ENCODE data around the gene ACE2.

Gene ACE2

DNA sequence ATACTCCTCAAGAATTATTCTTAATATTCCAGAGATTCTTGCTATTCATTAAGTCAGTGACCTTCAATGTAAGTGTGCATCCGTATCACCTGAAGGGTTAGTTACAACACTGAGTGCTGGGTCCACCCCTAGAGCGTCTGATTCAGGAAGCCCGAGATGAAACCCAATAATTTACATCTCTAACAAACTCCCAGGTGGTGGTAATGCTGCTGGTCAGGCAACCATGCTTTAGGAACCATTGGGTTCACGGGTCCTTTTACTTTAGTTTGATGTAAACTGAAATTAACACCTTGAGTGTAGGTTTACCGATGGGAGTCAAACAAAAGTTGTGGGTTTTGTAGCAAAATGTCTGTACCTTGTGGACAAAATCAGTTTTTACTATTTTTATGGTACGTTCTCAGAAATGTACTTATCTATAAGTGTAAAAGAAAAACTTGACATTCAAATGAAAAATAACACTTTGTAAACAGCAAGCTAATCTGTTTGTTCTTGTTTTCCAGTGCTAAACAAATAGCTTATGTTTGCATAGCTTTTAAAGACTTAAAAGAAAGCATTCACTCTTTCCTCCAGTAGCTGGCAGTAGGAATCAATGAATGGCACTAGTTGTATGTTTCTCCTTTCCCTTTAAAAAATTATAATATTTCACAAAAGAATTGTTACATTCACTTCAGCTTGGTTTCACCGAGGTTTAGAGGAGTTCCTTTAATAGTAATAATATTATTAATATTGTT lies 32.7 kb downstream of the ACE2 start:
- Histone ChIP-seq H3K4me1 (ENCODE audit: low read length) (no peaks in the 10 kb centered on the region), H3K36me3 (replicated peaks; ENCODE audit: low read depth, low read length) (no peaks in the 10 kb centered on the region), H3K27me3 (ENCODE audit: low read depth, low read length) (peaks cover 8% of the 10 kb centered on the region; the same call in 1 of the 2 replicates), H4K20me1 (ENCODE audit: insufficient read depth, low read length) (no peaks in the 10 kb centered on the region), H3K9ac (ENCODE audit: low read length) (no peak overlapping the region), H3K9me3 (ENCODE audit: insufficient read depth, low read length) (no peaks in the 10 kb centered on the region), H3K4me2 (ENCODE audit: low read length) (no peak overlapping the region; the same call in 1 of the 2 replicates), H3K4me3 (ENCODE audit: low read length) (no peak overlapping the region), H2AFZ (ENCODE audit: low read depth, low read length) (no peak overlapping the region), H3K79me2 (ENCODE audit: low read length) (no peaks in the 10 kb centered on the region), H3K27ac (ENCODE audit: low read length) (no peak overlapping the region)
- TF ChIP-seq EZH2phosphoT487 (IDR thresholded peaks at IDR 0.05; ENCODE audit: low read depth), result no peak
- TF ChIP-seq, protein P1, sequence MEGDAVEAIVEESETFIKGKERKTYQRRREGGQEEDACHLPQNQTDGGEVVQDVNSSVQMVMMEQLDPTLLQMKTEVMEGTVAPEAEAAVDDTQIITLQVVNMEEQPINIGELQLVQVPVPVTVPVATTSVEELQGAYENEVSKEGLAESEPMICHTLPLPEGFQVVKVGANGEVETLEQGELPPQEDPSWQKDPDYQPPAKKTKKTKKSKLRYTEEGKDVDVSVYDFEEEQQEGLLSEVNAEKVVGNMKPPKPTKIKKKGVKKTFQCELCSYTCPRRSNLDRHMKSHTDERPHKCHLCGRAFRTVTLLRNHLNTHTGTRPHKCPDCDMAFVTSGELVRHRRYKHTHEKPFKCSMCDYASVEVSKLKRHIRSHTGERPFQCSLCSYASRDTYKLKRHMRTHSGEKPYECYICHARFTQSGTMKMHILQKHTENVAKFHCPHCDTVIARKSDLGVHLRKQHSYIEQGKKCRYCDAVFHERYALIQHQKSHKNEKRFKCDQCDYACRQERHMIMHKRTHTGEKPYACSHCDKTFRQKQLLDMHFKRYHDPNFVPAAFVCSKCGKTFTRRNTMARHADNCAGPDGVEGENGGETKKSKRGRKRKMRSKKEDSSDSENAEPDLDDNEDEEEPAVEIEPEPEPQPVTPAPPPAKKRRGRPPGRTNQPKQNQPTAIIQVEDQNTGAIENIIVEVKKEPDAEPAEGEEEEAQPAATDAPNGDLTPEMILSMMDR (IDR thresholded peaks at IDR 0.05; ENCODE audit: low read depth, low read length), result peak; percentile 31; the same call in 1 of the 2 replicates

DNA sequence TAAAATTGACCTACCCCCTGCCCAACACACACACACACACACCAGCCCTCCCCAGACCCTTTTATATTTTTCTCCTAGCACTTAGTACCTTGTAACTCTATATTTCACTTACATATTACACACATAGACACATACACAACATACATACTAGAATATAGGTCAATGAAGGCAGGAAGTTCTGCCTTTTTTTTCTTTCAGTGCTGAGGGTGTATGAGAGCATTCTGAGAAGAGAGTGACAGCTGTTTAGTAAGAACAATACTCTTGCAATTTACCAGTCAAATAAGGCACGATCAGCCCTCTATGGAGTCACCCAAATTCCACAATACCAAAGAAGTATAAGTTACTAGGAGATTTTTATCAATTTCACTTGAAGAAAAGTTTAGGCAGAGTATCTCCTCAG lies 33.5 kb downstream of the ACE2 start:
- Histone ChIP-seq H3K9ac (ENCODE audit: low read length) (no peak overlapping the region), H3K4me3 (ENCODE audit: low read length) (no peak overlapping the region), H3K4me2 (ENCODE audit: low read length) (no peak overlapping the region), H3K27me3 (ENCODE audit: low read depth, low read length) (peaks cover 8% of the 10 kb centered on the region; the same call in 1 of the 2 replicates), H4K20me1 (ENCODE audit: insufficient read depth, low read length) (no peaks in the 10 kb centered on the region), H3K9me3 (ENCODE audit: insufficient read depth, low read length) (no peaks in the 10 kb centered on the region), H2AFZ (ENCODE audit: low read depth, low read length) (no peak overlapping the region), H3K27ac (ENCODE audit: low read length) (no peak overlapping the region), H3K79me2 (ENCODE audit: low read length) (no peaks in the 10 kb centered on the region), H3K4me1 (ENCODE audit: low read length) (no peaks in the 10 kb centered on the region), H3K36me3 (replicated peaks; ENCODE audit: low read depth, low read length) (no peaks in the 10 kb centered on the region)
- TF ChIP-seq, protein P1 (IDR thresholded peaks at IDR 0.05; ENCODE audit: low read depth, low read length), result no peak
- TF ChIP-seq EZH2phosphoT487 (IDR thresholded peaks at IDR 0.05; ENCODE audit: low read depth), result no peak

DNA sequence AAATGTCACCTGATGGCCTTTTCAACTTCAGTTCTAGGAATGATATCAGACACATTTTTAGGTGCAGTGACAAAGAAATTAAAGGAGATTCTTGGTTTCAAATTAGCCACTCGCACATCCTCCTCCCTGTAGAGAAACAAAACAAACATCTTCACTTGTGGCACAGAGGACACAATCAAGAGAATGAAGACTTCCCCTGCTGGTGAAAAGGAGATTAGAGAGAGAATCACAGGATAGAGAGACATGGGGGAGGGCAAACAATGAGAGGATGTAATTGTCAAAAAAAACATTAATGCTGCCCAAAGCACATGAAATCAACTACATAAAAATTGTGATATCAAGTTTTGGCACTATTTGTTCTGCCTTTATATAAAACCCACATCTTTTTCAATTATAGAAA lies 34.5 kb downstream of the ACE2 start:
- no peaks in the 10 kb centered on the region for H3K4me1 ChIP-seq (ENCODE audit: low read length)
- H3K4me3 ChIP-seq (ENCODE audit: low read length), result no peak overlapping the region
- H3K36me3 ChIP-seq (replicated peaks; ENCODE audit: low read depth, low read length), result no peaks in the 10 kb centered on the region
- H3K4me2 ChIP-seq (ENCODE audit: low read length), result no peak overlapping the region
- no peak overlapping the region for H3K27ac ChIP-seq (ENCODE audit: low read length)
- no peak overlapping the region for H2AFZ ChIP-seq (ENCODE audit: low read depth, low read length)
- peaks cover 8% of the 10 kb centered on the region; the same call in 1 of the 2 replicates for H3K27me3 ChIP-seq (ENCODE audit: low read depth, low read length)
- H3K79me2 ChIP-seq (ENCODE audit: low read length), result no peaks in the 10 kb centered on the region
- H3K9ac ChIP-seq (ENCODE audit: low read length), result no peak overlapping the region
- TF ChIP-seq, protein P1 (IDR thresholded peaks at IDR 0.05; ENCODE audit: low read depth, low read length), result 0 out of 2 replicates have a peak, but pooled peaks have one; percentile 9
- no peak for TF ChIP-seq EZH2phosphoT487 (IDR thresholded peaks at IDR 0.05; ENCODE audit: low read depth)
- H4K20me1 ChIP-seq (ENCODE audit: insufficient read depth, low read length), result no peaks in the 10 kb centered on the region
- H3K9me3 ChIP-seq (ENCODE audit: insufficient read depth, low read length), result no peaks in the 10 kb centered on the region

DNA sequence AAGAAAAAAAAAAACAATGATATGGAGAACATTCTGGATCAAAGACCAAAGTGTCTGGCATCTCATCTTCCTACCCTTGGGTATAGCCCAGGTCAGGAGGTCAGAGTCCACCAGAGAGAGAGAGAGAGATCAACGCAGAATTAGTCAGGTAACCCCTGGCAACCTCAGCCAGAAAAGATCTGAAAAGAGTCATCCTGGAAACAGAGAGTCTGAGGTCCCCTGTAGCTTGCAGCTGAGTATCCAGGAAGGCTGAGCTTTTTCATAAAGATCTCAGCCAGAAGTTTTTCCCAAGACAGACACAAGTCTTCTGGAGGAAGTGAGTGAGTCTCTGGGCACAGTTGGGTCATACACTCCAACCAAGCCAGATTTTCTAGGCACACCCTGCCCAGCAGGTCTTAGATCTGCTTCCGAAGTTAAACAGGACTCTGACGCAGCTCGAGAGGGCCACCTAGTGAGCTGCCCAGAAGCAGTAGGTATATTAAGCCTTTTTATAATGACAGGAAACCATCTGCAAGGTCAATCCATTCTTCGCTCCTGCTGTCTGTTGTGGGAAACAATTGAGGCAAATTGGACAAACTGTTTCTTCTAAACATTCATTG lies 35.7 kb downstream of the ACE2 start:
- H3K27me3 ChIP-seq (ENCODE audit: low read depth, low read length), result peaks cover 8% of the 10 kb centered on the region; the same call in 1 of the 2 replicates
- H3K9ac ChIP-seq (ENCODE audit: low read length), result no peak overlapping the region
- no peaks in the 10 kb centered on the region for H3K9me3 ChIP-seq (ENCODE audit: insufficient read depth, low read length)
- H3K4me3 ChIP-seq (ENCODE audit: low read length), result no peak overlapping the region
- H2AFZ ChIP-seq (ENCODE audit: low read depth, low read length), result 0 out of 2 replicates have a peak overlapping the region, but pooled peaks have one; percentile 31
- TF ChIP-seq, protein P1 (IDR thresholded peaks at IDR 0.05; ENCODE audit: low read depth, low read length), result peak; percentile 71
- no peak for TF ChIP-seq EZH2phosphoT487 (IDR thresholded peaks at IDR 0.05; ENCODE audit: low read depth)
- no peak overlapping the region for H3K27ac ChIP-seq (ENCODE audit: low read length)
- no peaks in the 10 kb centered on the region for H4K20me1 ChIP-seq (ENCODE audit: insufficient read depth, low read length)
- H3K4me1 ChIP-seq (ENCODE audit: low read length), result no peaks in the 10 kb centered on the region
- H3K4me2 ChIP-seq (ENCODE audit: low read length), result peak overlapping the region; percentile 32
- H3K36me3 ChIP-seq (replicated peaks; ENCODE audit: low read depth, low read length), result no peaks in the 10 kb centered on the region
- no peaks in the 10 kb centered on the region for H3K79me2 ChIP-seq (ENCODE audit: low read length)

Measured in OCI-LY3 (cell line).